ENCODE measurements around the gene SDHAF1. TPM values are rescaled to one million over a fixed set of nuclear protein-coding genes. Genes with fewer than 3 reads are reported as not detected.

Gene SDHAF1
- total RNA-seq, 1 donor from 2014 or later = 30.2 TPM

- no peak for DNase-seq (ENCODE audit: low read depth)
Measured at GRCh38 chr19:35986664-35987570, 8.1 kb upstream of the SDHAF1 start.

GRCh38 chr19:35987571-35987896 lies 7.5 kb upstream of the SDHAF1 start:
- no peak for DNase-seq (ENCODE audit: low read depth)

- DNase-seq (ENCODE audit: low read depth) = no peak
Measured at GRCh38 chr19:35988824-35989223, 6.2 kb upstream of the SDHAF1 start.

GRCh38 chr19:35990156-35990555 lies 4.8 kb upstream of the SDHAF1 start:
- no peak for DNase-seq (ENCODE audit: low read depth)

- no peak for DNase-seq (ENCODE audit: low read depth)
Measured at GRCh38 chr19:35990771-35991730, 3.9 kb upstream of the SDHAF1 start.

- peak; percentile 34 for DNase-seq (ENCODE audit: low read depth)
Measured at GRCh38 chr19:35991731-35992450, 3.1 kb upstream of the SDHAF1 start.

GRCh38 chr19:35992907-35993765 lies 1.9 kb upstream of the SDHAF1 start:
- DNase-seq (ENCODE audit: low read depth) = no peak

GRCh38 chr19:35993923-35994598 lies 927 bp upstream of the SDHAF1 start:
- DNase-seq (ENCODE audit: low read depth) = no peak

GRCh38 chr19:35996777-35997176 lies 1.8 kb downstream of the SDHAF1 start:
- no peak for DNase-seq (ENCODE audit: low read depth)

- DNase-seq (ENCODE audit: low read depth) = no peak
Measured at GRCh38 chr19:36001605-36002004, 6.6 kb downstream of the SDHAF1 start.

GRCh38 chr19:36003284-36003683 lies 8.3 kb downstream of the SDHAF1 start:
- no peak for DNase-seq (ENCODE audit: low read depth)

- DNase-seq (ENCODE audit: low read depth) = no peak
Measured at GRCh38 chr19:36006955-36007354, 12.0 kb downstream of the SDHAF1 start.

GRCh38 chr19:36008336-36008978 lies 13.5 kb downstream of the SDHAF1 start, which contains the start of gene SYNE4:
TSS of gene SYNE4 (minus strand) at chr19:36008813. CDS start at chr19:36008681, 132 bp downstream.
- no peak for DNase-seq (ENCODE audit: low read depth)

GRCh38 chr19:36009220-36009619 lies 14.2 kb downstream of the SDHAF1 start:
- peak; percentile 62 for DNase-seq (ENCODE audit: low read depth)

GRCh38 chr19:36009633-36010379 lies 14.8 kb downstream of the SDHAF1 start:
- DNase-seq (ENCODE audit: low read depth) = no peak

- DNase-seq (ENCODE audit: low read depth) = no peak
Measured at GRCh38 chr19:36010402-36010801, 15.4 kb downstream of the SDHAF1 start.

GRCh38 chr19:36013280-36014011 lies 18.5 kb downstream of the SDHAF1 start:
- DNase-seq (ENCODE audit: low read depth) = no peak

All from myocyte (in vitro differentiated cells).